WTC11 (cell line): ENCODE data around the gene OR12D1. TPM values are rescaled to one million over a fixed set of nuclear protein-coding genes. Genes with fewer than 3 reads are reported as not detected.

Experiments used
- ATAC-seq: fragments of 200-7000 bp; cut with Tn5 transposase; 2 replicates; pipeline ENCODE4 v1.10.0; 2021; ENCODE audit warnings: mild to moderate bottlenecking, moderate library complexity
- CTCF ChIA-PET: fragments of 300-600 bp; sonication (Branson Sonifier 250); formaldehyde crosslinking; loops from one replicate; lab custom pipeline; 2021; ENCODE audit warnings: antibody characterized with exemption; lab: Charles Lee
- POLR2A ChIA-PET: fragments of 350-600 bp; sonication (Branson Sonifier 250); formaldehyde crosslinking; loops from one replicate; lab custom pipeline; 2021; ENCODE audit warnings: antibody characterized with exemption; lab: Charles Lee
- DNase-seq: peaks from one replicate; pipeline ENCODE4 v3.0.0; 2021; ENCODE audit warnings: low spot score
- H3K27ac Mint-ChIP-seq: 2 replicates; pipeline ENCODE4 v1.8.0; 2021; ENCODE audit warnings: mixed read lengths
- H3K27me3 Mint-ChIP-seq: 2 replicates; pipeline ENCODE4 v1.8.0; 2021; ENCODE audit warnings: low read depth, mild to moderate bottlenecking, moderate library complexity, mixed read lengths
- H3K36me3 Mint-ChIP-seq: 2 replicates; pipeline ENCODE4 v1.8.0; 2021; ENCODE audit warnings: mixed read lengths
- H3K4me1 Mint-ChIP-seq: 2 replicates; pipeline ENCODE4 v1.8.0; 2022; ENCODE audit warnings: mixed read lengths
- H3K4me3 Mint-ChIP-seq: 2 replicates; pipeline ENCODE4 v1.8.0; 2021; ENCODE audit warnings: mild to moderate bottlenecking, moderate library complexity, mixed read lengths
- H3K9me3 Mint-ChIP-seq: 2 replicates; pipeline ENCODE4 v1.8.0; 2021; ENCODE audit warnings: mixed read lengths
- ETV6 ChIP-seq: sonication (generic); formaldehyde crosslinking; IDR thresholded peaks from 2 replicates; pipeline ENCODE4 v1.8.1; 2022; ENCODE audit warnings: mild to moderate bottlenecking, missing genetic modification reagents
- GRHL2 ChIP-seq: fragments of 250-450 bp; sonication (Bioruptor Pico); IDR thresholded peaks from 2 replicates; pipeline ENCODE4 v1.8.0; 2022; ENCODE audit warnings: mild to moderate bottlenecking, moderate library complexity; ENCODE audit not compliant: insufficient replicate concordance, severe bottlenecking
- HMGA2 ChIP-seq: fragments of 250-450 bp; sonication (Bioruptor Pico); IDR thresholded peaks from 2 replicates; pipeline ENCODE4 v1.4.0; 2021; ENCODE audit warnings: mild to moderate bottlenecking, moderate library complexity
- NFYB ChIP-seq: sonication (generic); formaldehyde crosslinking; conservative IDR thresholded peaks from 2 replicates; pipeline ENCODE4 v1.8.0; 2022; ENCODE audit warnings: low read depth, missing genetic modification reagents
- NR2C2 ChIP-seq: sonication (generic); formaldehyde crosslinking; IDR thresholded peaks from 2 replicates; pipeline ENCODE4 v1.8.0; 2022; ENCODE audit warnings: mild to moderate bottlenecking, missing genetic modification reagents
- PRRX2 ChIP-seq: fragments of 250-450 bp; sonication (Bioruptor Pico); IDR thresholded peaks from 2 replicates; pipeline ENCODE4 v1.8.0; 2021; ENCODE audit warnings: mild to moderate bottlenecking
- SP1 ChIP-seq: sonication (generic); formaldehyde crosslinking; conservative IDR thresholded peaks from 2 replicates; pipeline ENCODE4 v1.8.1; 2022; ENCODE audit warnings: missing genetic modification reagents
- TCF7 ChIP-seq: sonication (generic); formaldehyde crosslinking; IDR thresholded peaks from 2 replicates; pipeline ENCODE4 v1.8.0; 2022; ENCODE audit warnings: mild to moderate bottlenecking, low read depth, missing genetic modification reagents, moderate library complexity
- TP53 ChIP-seq: sonication (generic); formaldehyde crosslinking; IDR thresholded peaks from 2 replicates; pipeline ENCODE4 v1.8.1; 2023; ENCODE audit warnings: mild to moderate bottlenecking, missing genetic modification reagents
- ZNF121 ChIP-seq: sonication (generic); formaldehyde crosslinking; IDR thresholded peaks from 2 replicates; pipeline ENCODE4 v1.8.0; 2023; ENCODE audit warnings: missing genetic modification reagents
- ZNF416 ChIP-seq: fragments of 250-450 bp; sonication (Bioruptor Pico); IDR thresholded peaks from 2 replicates; pipeline ENCODE4 v1.9.0; 2021; ENCODE audit warnings: mild to moderate bottlenecking, inconsistent platforms
- ZNF423 ChIP-seq: fragments of 250-450 bp; sonication (Bioruptor Pico); IDR thresholded peaks from 2 replicates; pipeline ENCODE4 v2.1.2; 2022; ENCODE audit warnings: mild to moderate bottlenecking, moderate library complexity
- total RNA-seq: library from RNA; stranded (reverse); gene quantifications from 3 replicates; pipeline ENCODE4 v1.2.3, GENCODE V29; 2021
- TF ChIP-seq, protein P1 (sequence below): sonication (generic); formaldehyde crosslinking; IDR thresholded peaks from 2 replicates; pipeline ENCODE4 v1.8.0; 2022; ENCODE audit warnings: mild to moderate bottlenecking, missing genetic modification reagents
- TF ChIP-seq, protein P2 (sequence below): fragments of 250-450 bp; sonication (Bioruptor Pico); IDR thresholded peaks from 2 replicates; pipeline ENCODE4 v1.8.0; 2021; ENCODE audit warnings: mild to moderate bottlenecking
- TF ChIP-seq, protein P3 (sequence below): sonication (generic); formaldehyde crosslinking; IDR thresholded peaks from 2 replicates; pipeline ENCODE4 v1.8.1; 2022; ENCODE audit warnings: low read depth, missing genetic modification reagents, borderline replicate concordance
- TF ChIP-seq, protein P4 (sequence below): fragments of 250-450 bp; sonication (Bioruptor Pico); IDR thresholded peaks from 2 replicates; pipeline ENCODE4 v1.9.0; 2021; ENCODE audit warnings: mild to moderate bottlenecking
- TF ChIP-seq, protein P5 (sequence below): sonication (generic); formaldehyde crosslinking; IDR thresholded peaks from 2 replicates; pipeline ENCODE4 v1.8.0; 2023; ENCODE audit warnings: missing genetic modification reagents
- TF ChIP-seq, protein P6 (sequence below): sonication (generic); formaldehyde crosslinking; conservative IDR thresholded peaks from 2 replicates; pipeline ENCODE4 v1.8.1; 2023; ENCODE audit warnings: mild to moderate bottlenecking, low read depth, missing genetic modification reagents, moderate library complexity

OR12D1 gene
- total RNA-seq, 1 experiment from 2014 or later: not detected

DNA sequence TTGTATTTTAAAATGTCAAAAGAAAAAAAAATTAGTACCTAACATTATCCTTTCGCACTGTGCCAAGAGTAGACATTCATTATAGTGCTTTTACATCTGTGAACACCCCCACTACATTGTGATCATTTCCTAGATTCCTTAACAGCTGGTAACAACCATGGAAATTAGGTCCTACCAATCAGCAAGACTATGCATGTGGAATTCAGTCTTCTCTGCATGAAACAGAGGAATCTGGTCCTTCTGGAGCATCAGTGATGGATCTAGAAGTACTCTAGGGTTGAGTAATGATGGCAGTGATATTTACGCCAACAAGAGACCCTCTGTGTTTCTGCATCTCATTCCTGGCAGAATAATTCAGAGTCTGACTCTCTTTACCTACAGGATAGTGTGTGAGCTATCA is 9.4 kb downstream of the OR12D1 start (continued):
- TF ChIP-seq ZNF416: no peak
- TF ChIP-seq, protein P1, sequence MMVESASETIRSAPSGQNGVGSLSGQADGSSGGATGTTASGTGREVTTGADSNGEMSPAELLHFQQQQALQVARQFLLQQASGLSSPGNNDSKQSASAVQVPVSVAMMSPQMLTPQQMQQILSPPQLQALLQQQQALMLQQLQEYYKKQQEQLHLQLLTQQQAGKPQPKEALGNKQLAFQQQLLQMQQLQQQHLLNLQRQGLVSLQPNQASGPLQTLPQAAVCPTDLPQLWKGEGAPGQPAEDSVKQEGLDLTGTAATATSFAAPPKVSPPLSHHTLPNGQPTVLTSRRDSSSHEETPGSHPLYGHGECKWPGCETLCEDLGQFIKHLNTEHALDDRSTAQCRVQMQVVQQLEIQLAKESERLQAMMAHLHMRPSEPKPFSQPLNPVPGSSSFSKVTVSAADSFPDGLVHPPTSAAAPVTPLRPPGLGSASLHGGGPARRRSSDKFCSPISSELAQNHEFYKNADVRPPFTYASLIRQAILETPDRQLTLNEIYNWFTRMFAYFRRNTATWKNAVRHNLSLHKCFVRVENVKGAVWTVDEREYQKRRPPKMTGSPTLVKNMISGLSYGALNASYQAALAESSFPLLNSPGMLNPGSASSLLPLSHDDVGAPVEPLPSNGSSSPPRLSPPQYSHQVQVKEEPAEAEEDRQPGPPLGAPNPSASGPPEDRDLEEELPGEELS (CRISPR knock-in tag): no peak

DNA sequence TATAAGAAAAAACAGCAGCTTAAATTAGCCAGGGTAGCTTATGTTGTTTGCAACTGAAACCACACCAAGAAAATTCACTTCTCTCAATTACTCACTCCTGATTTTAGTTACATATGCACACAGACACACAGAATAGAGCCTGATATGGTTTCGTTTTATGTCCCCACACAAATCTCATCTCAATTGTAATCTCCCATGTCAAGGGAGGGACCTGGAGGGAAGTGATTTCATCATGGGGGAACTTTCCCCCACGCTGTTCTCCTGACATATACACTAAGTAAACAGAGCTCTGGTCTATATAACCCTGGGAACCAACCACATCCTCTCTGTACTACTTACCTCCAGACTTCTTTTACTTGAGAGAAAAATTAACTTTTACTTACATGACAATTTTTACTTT is 9.8 kb downstream of the OR12D1 start:
- DNase-seq (no peak), ATAC-seq (no peak)
- peaks cover 13% of the 10 kb centered on the region for H3K9me3 Mint-ChIP-seq
- CTCF ChIA-PET: interaction anchor here (1.2 kb wide), 1 partner anchor 165 kb away, joined by 3 read pairs; no protein-coding TSS in a partner anchor
- peaks cover 13% of the 10 kb centered on the region for H3K4me1 Mint-ChIP-seq
- no peaks in the 10 kb centered on the region for H3K36me3 Mint-ChIP-seq
- no peak overlapping the region for H3K27ac Mint-ChIP-seq
- no peaks in the 10 kb centered on the region for H3K27me3 Mint-ChIP-seq
- POLR2A ChIA-PET: no interaction called here
- no peak overlapping the region for H3K4me3 Mint-ChIP-seq
- TF ChIP-seq GRHL2 (CRISPR knock-in tag) (no peak), SP1 (CRISPR knock-in tag) (no peak), NR2C2 (CRISPR knock-in tag) (no peak), ETV6 (CRISPR knock-in tag) (no peak), PRRX2 (CRISPR knock-in tag) (no peak), ZNF121 (CRISPR knock-in tag) (no peak), HMGA2 (CRISPR knock-in tag) (no peak)

DNA sequence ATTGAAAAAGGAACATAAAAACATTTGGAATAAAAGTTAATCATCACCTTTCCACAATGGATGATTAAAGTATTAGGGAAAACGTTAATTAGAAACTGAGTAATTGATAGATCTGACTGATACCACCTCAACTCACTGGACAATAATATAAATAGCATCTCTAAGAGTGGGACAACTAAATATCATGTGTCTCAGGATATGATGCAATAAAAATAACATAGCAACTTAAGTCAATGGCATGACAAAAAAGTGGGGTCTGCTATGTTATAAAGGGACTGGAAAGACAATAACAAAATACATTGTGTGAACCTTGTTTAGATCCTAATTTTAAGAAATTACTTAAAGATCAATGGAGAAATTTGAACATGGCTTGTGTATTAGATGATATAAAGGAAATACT is 10.3 kb downstream of the OR12D1 start:
- Mint-ChIP-seq H3K9me3 (peaks cover 13% of the 10 kb centered on the region), H3K27me3 (no peaks in the 10 kb centered on the region), H3K36me3 (no peaks in the 10 kb centered on the region), H3K27ac (no peak overlapping the region), H3K4me1 (peaks cover 13% of the 10 kb centered on the region), H3K4me3 (no peak overlapping the region)
- ATAC-seq: no peak
- CTCF ChIA-PET: interaction anchor here (1.2 kb wide), 1 partner anchor 164 kb away, joined by 3 read pairs; no protein-coding TSS in a partner anchor
- no peak for DNase-seq
- no peak for TF ChIP-seq ZNF423
- POLR2A ChIA-PET: no interaction called here

DNA sequence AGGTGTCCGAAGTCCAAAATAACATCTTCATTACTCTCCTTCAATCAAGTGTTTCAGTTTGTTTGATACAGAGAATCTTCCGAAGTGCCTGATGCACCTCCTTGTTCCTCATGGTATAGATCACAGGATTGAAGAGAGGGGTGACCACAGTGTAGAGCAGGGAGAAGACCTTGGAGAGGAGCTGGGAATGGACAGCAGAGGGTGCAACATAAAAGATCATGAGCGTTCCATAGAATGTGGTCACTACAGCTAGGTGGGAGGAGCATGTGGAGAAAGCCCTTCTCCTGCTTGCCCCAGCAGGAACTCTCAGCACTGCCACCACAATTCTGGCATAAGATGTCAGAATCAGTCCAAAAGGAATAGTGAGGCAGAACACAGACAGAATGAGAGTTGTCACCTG is 11.9 kb downstream of the OR12D1 start:
- Mint-ChIP-seq H3K4me1 (peaks cover 13% of the 10 kb centered on the region), H3K9me3 (0 out of 2 replicates have a peak, but pooled peaks cover 6% of the 10 kb centered on the region), H3K36me3 (no peaks in the 10 kb centered on the region), H3K27ac (no peak overlapping the region), H3K27me3 (peaks cover 3% of the 10 kb centered on the region; the same call in 1 of the 2 replicates), H3K4me3 (no peak overlapping the region)
- POLR2A ChIA-PET: no interaction called here
- TF ChIP-seq, protein P2, sequence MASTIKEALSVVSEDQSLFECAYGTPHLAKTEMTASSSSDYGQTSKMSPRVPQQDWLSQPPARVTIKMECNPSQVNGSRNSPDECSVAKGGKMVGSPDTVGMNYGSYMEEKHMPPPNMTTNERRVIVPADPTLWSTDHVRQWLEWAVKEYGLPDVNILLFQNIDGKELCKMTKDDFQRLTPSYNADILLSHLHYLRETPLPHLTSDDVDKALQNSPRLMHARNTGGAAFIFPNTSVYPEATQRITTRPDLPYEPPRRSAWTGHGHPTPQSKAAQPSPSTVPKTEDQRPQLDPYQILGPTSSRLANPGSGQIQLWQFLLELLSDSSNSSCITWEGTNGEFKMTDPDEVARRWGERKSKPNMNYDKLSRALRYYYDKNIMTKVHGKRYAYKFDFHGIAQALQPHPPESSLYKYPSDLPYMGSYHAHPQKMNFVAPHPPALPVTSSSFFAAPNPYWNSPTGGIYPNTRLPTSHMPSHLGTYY (CRISPR knock-in tag): no peak
- TF ChIP-seq HMGA2 (CRISPR knock-in tag): no peak
- no peak for TF ChIP-seq TP53 (CRISPR knock-in tag)
- no peak for TF ChIP-seq GRHL2 (CRISPR knock-in tag)
- no peak for TF ChIP-seq TCF7 (CRISPR knock-in tag)
- no peak for TF ChIP-seq PRRX2 (CRISPR knock-in tag)
- TF ChIP-seq, protein P3, sequence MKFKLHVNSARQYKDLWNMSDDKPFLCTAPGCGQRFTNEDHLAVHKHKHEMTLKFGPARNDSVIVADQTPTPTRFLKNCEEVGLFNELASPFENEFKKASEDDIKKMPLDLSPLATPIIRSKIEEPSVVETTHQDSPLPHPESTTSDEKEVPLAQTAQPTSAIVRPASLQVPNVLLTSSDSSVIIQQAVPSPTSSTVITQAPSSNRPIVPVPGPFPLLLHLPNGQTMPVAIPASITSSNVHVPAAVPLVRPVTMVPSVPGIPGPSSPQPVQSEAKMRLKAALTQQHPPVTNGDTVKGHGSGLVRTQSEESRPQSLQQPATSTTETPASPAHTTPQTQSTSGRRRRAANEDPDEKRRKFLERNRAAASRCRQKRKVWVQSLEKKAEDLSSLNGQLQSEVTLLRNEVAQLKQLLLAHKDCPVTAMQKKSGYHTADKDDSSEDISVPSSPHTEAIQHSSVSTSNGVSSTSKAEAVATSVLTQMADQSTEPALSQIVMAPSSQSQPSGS (CRISPR knock-in tag): no peak
- TF ChIP-seq, protein P4, sequence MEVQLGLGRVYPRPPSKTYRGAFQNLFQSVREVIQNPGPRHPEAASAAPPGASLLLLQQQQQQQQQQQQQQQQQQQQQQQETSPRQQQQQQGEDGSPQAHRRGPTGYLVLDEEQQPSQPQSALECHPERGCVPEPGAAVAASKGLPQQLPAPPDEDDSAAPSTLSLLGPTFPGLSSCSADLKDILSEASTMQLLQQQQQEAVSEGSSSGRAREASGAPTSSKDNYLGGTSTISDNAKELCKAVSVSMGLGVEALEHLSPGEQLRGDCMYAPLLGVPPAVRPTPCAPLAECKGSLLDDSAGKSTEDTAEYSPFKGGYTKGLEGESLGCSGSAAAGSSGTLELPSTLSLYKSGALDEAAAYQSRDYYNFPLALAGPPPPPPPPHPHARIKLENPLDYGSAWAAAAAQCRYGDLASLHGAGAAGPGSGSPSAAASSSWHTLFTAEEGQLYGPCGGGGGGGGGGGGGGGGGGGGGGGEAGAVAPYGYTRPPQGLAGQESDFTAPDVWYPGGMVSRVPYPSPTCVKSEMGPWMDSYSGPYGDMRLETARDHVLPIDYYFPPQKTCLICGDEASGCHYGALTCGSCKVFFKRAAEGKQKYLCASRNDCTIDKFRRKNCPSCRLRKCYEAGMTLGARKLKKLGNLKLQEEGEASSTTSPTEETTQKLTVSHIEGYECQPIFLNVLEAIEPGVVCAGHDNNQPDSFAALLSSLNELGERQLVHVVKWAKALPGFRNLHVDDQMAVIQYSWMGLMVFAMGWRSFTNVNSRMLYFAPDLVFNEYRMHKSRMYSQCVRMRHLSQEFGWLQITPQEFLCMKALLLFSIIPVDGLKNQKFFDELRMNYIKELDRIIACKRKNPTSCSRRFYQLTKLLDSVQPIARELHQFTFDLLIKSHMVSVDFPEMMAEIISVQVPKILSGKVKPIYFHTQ (CRISPR knock-in tag): no peak
- TF ChIP-seq, protein P5, sequence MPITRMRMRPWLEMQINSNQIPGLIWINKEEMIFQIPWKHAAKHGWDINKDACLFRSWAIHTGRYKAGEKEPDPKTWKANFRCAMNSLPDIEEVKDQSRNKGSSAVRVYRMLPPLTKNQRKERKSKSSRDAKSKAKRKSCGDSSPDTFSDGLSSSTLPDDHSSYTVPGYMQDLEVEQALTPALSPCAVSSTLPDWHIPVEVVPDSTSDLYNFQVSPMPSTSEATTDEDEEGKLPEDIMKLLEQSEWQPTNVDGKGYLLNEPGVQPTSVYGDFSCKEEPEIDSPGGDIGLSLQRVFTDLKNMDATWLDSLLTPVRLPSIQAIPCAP (CRISPR knock-in tag): no peak
- TF ChIP-seq NFYB (CRISPR knock-in tag): no peak
- TF ChIP-seq, protein P6, sequence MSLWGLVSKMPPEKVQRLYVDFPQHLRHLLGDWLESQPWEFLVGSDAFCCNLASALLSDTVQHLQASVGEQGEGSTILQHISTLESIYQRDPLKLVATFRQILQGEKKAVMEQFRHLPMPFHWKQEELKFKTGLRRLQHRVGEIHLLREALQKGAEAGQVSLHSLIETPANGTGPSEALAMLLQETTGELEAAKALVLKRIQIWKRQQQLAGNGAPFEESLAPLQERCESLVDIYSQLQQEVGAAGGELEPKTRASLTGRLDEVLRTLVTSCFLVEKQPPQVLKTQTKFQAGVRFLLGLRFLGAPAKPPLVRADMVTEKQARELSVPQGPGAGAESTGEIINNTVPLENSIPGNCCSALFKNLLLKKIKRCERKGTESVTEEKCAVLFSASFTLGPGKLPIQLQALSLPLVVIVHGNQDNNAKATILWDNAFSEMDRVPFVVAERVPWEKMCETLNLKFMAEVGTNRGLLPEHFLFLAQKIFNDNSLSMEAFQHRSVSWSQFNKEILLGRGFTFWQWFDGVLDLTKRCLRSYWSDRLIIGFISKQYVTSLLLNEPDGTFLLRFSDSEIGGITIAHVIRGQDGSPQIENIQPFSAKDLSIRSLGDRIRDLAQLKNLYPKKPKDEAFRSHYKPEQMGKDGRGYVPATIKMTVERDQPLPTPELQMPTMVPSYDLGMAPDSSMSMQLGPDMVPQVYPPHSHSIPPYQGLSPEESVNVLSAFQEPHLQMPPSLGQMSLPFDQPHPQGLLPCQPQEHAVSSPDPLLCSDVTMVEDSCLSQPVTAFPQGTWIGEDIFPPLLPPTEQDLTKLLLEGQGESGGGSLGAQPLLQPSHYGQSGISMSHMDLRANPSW (CRISPR knock-in tag): no peak
- DNase-seq (no peak), ATAC-seq (no peak; the same call in 1 of the 2 replicates)
- CTCF ChIA-PET: interaction anchor here (0.9 kb wide), 1 partner anchor 162 kb away, joined by 4 read pairs; no protein-coding TSS in a partner anchor
